Trophoblast cell (in vitro differentiated cells and primary cell): Measurements from ENCODE around the gene CHCHD6.
A peak's percentile ranks its signal among the peaks of the same experiment; 100 is the strongest.

Experiments
- DNase-seq, 2 donors: peaks; one replicate each; pipeline ENCODE4 v3.0.0-alpha.2; 2016
- H2AFZ ChIP-seq: 2 replicates; pipeline ENCODE4 v1.6.1; 2013; ENCODE audit warnings: low read length, moderate library complexity, mild to moderate bottlenecking; ENCODE audit not compliant: insufficient read depth, poor library complexity
- H2AK5ac ChIP-seq: 2 replicates; pipeline ENCODE4 v1.6.1; 2013; ENCODE audit warnings: mild to moderate bottlenecking, low read length
- H2BK120ac ChIP-seq: 2 replicates; pipeline ENCODE4 v1.6.1; 2013; ENCODE audit warnings: low read length, mild to moderate bottlenecking, moderate library complexity; ENCODE audit not compliant: insufficient read depth, poor library complexity
- H2BK12ac ChIP-seq: 2 replicates; pipeline ENCODE4 v1.6.1; 2013; ENCODE audit warnings: mild to moderate bottlenecking, low read length, moderate library complexity
- H2BK5ac ChIP-seq: 2 replicates; pipeline ENCODE4 v1.6.1; 2013; ENCODE audit warnings: low read length, low read depth, moderate library complexity, mild to moderate bottlenecking; ENCODE audit not compliant: poor library complexity
- H3K14ac ChIP-seq: 2 replicates; pipeline ENCODE4 v1.6.1; 2013; ENCODE audit warnings: mild to moderate bottlenecking, low read length
- H3K18ac ChIP-seq: 2 replicates; pipeline ENCODE4 v1.6.1; 2013; ENCODE audit warnings: mild to moderate bottlenecking, low read length
- H3K23ac ChIP-seq: 2 replicates; pipeline ENCODE4 v1.6.1; 2013; ENCODE audit warnings: low read length
- H3K27ac ChIP-seq: 2 replicates; pipeline ENCODE4 v1.5.1; 2013; ENCODE audit warnings: low read depth, mild to moderate bottlenecking, inconsistent platforms, low read length, moderate library complexity
- H3K27me3 ChIP-seq: 2 replicates; pipeline ENCODE4 v1.6.1; 2013; ENCODE audit warnings: inconsistent platforms, mild to moderate bottlenecking, low read length, moderate library complexity; ENCODE audit not compliant: insufficient read depth
- H3K36me3 ChIP-seq, 2 experiments: 1 replicate in 1 of 2; 2 replicates in 1 of 2; pipeline ENCODE4 v1.6.1; 2013; ENCODE audit warnings: low read length in 2 of 2, mild to moderate bottlenecking in 2 of 2, moderate library complexity in 1 of 2; ENCODE audit not compliant: insufficient read depth in 2 of 2, control insufficient read depth in 1 of 2
- H3K4ac ChIP-seq: 2 replicates; pipeline ENCODE4 v1.6.1; 2013; ENCODE audit warnings: low read depth, mild to moderate bottlenecking, low read length, moderate library complexity
- H3K4me1 ChIP-seq, 2 experiments: 1 replicate in 1 of 2; 2 replicates in 1 of 2; pipeline ENCODE4 v1.6.1; 2013; ENCODE audit warnings: low read length in 2 of 2, mild to moderate bottlenecking in 2 of 2, moderate library complexity in 1 of 2; ENCODE audit not compliant: insufficient read depth in 2 of 2, control insufficient read depth in 1 of 2
- H3K4me2 ChIP-seq: 2 replicates; pipeline ENCODE4 v1.6.1; 2013; ENCODE audit warnings: inconsistent platforms, mild to moderate bottlenecking, low read length, moderate library complexity
- H3K4me3 ChIP-seq: 2 replicates; pipeline ENCODE4 v1.5.1; 2013; ENCODE audit warnings: mild to moderate bottlenecking, low read depth, low read length, inconsistent platforms
- H3K79me1 ChIP-seq: one replicate; pipeline ENCODE4 v1.6.1; 2013; ENCODE audit warnings: low read length
- H3K79me2 ChIP-seq: 2 replicates; pipeline ENCODE4 v1.6.1; 2013; ENCODE audit warnings: low read length, mild to moderate bottlenecking; ENCODE audit not compliant: control insufficient read depth, insufficient read depth, poor library complexity
- H3K9ac ChIP-seq: 2 replicates; pipeline ENCODE4 v1.6.1; 2013; ENCODE audit warnings: mild to moderate bottlenecking, low read length
- H3K9me3 ChIP-seq: 2 replicates; pipeline ENCODE4 v1.6.1; 2013; ENCODE audit warnings: low read depth, mild to moderate bottlenecking, control low read depth, inconsistent platforms, low read length; ENCODE audit not compliant: insufficient read depth
- H4K12ac ChIP-seq: 2 replicates; pipeline ENCODE4 v1.6.1; 2013; ENCODE audit warnings: low read depth, mild to moderate bottlenecking, low read length, moderate library complexity
- H4K8ac ChIP-seq: 2 replicates; pipeline ENCODE4 v1.6.1; 2013; ENCODE audit warnings: low read depth, mild to moderate bottlenecking, low read length, moderate library complexity
- H4K91ac ChIP-seq: one replicate; pipeline ENCODE4 v1.6.1; 2013; ENCODE audit warnings: low read depth, mild to moderate bottlenecking, low read length, moderate library complexity
- WGBS: extraction: QIAGEN DNeasy Blood & Tissue Kit; methylation state at CpG from one replicate; pipeline ENCODE4 v1.1.7; 2013; ENCODE audit warnings: missing lambda C conversion rate; ENCODE audit not compliant: insufficient read length, insufficient coverage; ENCODE audit errors: extremely low coverage; 5-methylcytosine and 5-hydroxymethylcytosine counted together

Gene CHCHD6

GRCh38 chr3:126872701-126873342 lies 168.8 kb downstream of the CHCHD6 start:
- H3K9me3 ChIP-seq = no peaks in the 10 kb centered on the region

DNA sequence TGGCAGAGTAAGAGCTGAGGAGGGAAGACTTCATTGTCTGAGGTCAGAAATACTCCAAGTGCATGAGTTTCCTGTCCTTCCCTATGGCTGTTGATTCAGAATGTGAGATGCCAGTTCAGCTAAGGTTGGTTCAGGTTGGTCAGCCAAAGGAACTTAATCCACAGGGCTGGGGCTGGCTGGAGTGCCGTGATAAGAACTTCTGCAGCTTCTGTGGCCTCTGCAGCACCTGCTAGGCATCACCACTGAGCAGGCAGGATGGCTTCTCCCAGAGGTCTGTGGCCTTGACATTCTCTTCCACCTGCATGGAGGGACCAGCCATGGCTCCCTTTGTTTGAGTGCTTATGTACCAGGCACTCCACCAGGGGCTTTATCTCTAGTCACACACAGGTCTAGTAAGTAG lies 169.4 kb downstream of the CHCHD6 start:
- no peak overlapping the region for H3K9ac ChIP-seq
- H4K91ac ChIP-seq = no peak overlapping the region
- no peak overlapping the region for H3K27ac ChIP-seq
- no peak overlapping the region for H2BK12ac ChIP-seq
- no peaks in the 10 kb centered on the region for H3K27me3 ChIP-seq
- peaks cover 0 to 3% of the 10 kb centered on the region in 2 experiments for H3K4me1 ChIP-seq
- H3K4me2 ChIP-seq = no peak overlapping the region
- DNase-seq = no peak
- no peaks in the 10 kb centered on the region for H3K36me3 ChIP-seq
- no CpG with 5 or more reads among the region's 1 CpG for WGBS
- H2BK120ac ChIP-seq = no peak overlapping the region
- H2BK5ac ChIP-seq = no peak overlapping the region
- no peak overlapping the region for H3K14ac ChIP-seq
- H3K79me2 ChIP-seq = no peaks in the 10 kb centered on the region
- no peak overlapping the region for H2AK5ac ChIP-seq
- no peaks in the 10 kb centered on the region for H3K79me1 ChIP-seq
- no peaks in the 10 kb centered on the region for H3K9me3 ChIP-seq
- no peak overlapping the region for H3K4me3 ChIP-seq
- H2AFZ ChIP-seq = no peak overlapping the region
- H3K23ac ChIP-seq = no peak overlapping the region
- no peak overlapping the region for H4K8ac ChIP-seq
- H3K18ac ChIP-seq = no peak overlapping the region
- H4K12ac ChIP-seq = no peak overlapping the region
- no peak overlapping the region for H3K4ac ChIP-seq

More at GRCh38 chr3:126872701-126873342, 168.8 kb downstream of the CHCHD6 start:
- Histone ChIP-seq H2BK5ac (no peak overlapping the region), H3K18ac (no peak overlapping the region), H4K8ac (no peak overlapping the region), H3K36me3 (no peaks in the 10 kb centered on the region), H3K4me3 (no peak overlapping the region), H2BK12ac (no peak overlapping the region), H3K4me2 (no peak overlapping the region), H4K91ac (no peak overlapping the region), H2BK120ac (no peak overlapping the region), H3K4me1 (peaks cover 0 to 3% of the 10 kb centered on the region in 2 experiments), H3K14ac (no peak overlapping the region), H3K27me3 (no peaks in the 10 kb centered on the region), H3K23ac (no peak overlapping the region), H2AFZ (no peak overlapping the region), H3K4ac (no peak overlapping the region), H3K79me1 (no peaks in the 10 kb centered on the region), H3K9ac (no peak overlapping the region), H2AK5ac (no peak overlapping the region), H3K79me2 (no peaks in the 10 kb centered on the region), H4K12ac (no peak overlapping the region), H3K27ac (no peak overlapping the region)
- WGBS = no CpG with 5 or more reads among the region's 10 CpGs
- DNase-seq = no peak

DNA sequence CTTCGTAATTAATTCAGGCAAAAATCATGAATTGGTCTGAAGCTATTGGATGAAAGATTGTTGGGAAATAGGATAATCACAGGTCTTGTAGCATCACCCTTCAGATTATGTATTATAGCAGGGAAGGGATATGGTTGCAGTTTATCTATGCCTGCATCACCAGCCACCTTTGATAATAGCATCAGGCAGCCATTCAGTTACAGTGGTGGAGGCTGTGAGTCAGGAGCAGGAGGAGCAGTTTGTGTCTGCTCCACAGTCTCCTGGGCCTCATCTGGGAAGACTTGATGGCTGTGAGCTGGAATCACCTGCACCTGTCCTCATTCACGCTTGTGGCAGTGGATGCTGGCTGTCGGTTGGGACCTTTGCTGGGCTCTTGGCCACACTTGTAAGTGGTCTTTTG lies 174.6 kb downstream of the CHCHD6 start:
- no peak overlapping the region for H2AFZ ChIP-seq
- H3K4me3 ChIP-seq = no peak overlapping the region
- no peak overlapping the region for H4K8ac ChIP-seq
- no peak overlapping the region for H2BK120ac ChIP-seq
- H3K9ac ChIP-seq = no peak overlapping the region
- WGBS = no CpG with 5 or more reads among the region's 3 CpGs
- no peaks in the 10 kb centered on the region for H3K9me3 ChIP-seq
- H3K4me2 ChIP-seq = no peak overlapping the region
- H3K79me1 ChIP-seq = no peaks in the 10 kb centered on the region
- no peak overlapping the region for H3K18ac ChIP-seq
- no peak overlapping the region for H4K12ac ChIP-seq
- no peak overlapping the region for H4K91ac ChIP-seq
- no peak overlapping the region for H2BK12ac ChIP-seq
- H3K27ac ChIP-seq = no peak overlapping the region
- H3K23ac ChIP-seq = no peak overlapping the region
- no peak overlapping the region for H2BK5ac ChIP-seq
- H3K36me3 ChIP-seq = no peaks in the 10 kb centered on the region
- peaks cover 5 to 8% of the 10 kb centered on the region in 2 experiments for H3K4me1 ChIP-seq
- no peaks in the 10 kb centered on the region for H3K79me2 ChIP-seq
- DNase-seq = no peak
- H3K4ac ChIP-seq = no peak overlapping the region
- no peak overlapping the region for H3K14ac ChIP-seq
- no peaks in the 10 kb centered on the region for H3K27me3 ChIP-seq
- no peak overlapping the region for H2AK5ac ChIP-seq

DNA sequence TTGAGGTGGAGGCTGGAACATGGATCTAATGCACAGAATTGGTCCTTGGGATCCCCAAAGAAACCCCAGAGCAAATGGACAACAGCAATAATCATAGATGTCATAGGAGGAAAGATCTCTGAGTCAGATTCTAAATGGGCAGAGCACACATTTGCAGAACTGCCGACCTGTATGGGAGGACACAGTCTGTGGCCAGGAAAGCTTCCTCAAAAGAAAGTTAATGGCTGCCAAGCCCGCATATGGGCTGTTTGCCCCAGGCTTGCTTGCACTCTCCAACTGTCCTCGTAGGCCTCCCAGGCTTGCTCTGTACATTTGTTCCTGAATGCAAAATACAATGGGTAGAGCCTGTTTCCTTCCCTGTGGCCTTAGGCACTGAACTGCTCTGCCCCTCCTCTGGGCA lies 176.9 kb downstream of the CHCHD6 start:
- no peak overlapping the region for H3K14ac ChIP-seq
- H3K9ac ChIP-seq = no peak overlapping the region
- H4K12ac ChIP-seq = no peak overlapping the region
- H2BK5ac ChIP-seq = no peak overlapping the region
- H3K4me1 ChIP-seq = peaks cover 5 to 8% of the 10 kb centered on the region in 2 experiments
- H3K36me3 ChIP-seq = no peaks in the 10 kb centered on the region
- H3K79me2 ChIP-seq = no peaks in the 10 kb centered on the region
- H2AFZ ChIP-seq = no peak overlapping the region
- peak overlapping the region; percentile 15 for H3K4me3 ChIP-seq
- WGBS = no CpG with 5 or more reads among the region's 3 CpGs
- peak; percentile 88 to 89 for DNase-seq
- no peak overlapping the region for H2BK12ac ChIP-seq
- no peaks in the 10 kb centered on the region for H3K27me3 ChIP-seq
- no peak overlapping the region for H3K23ac ChIP-seq
- H3K4me2 ChIP-seq = no peak overlapping the region
- H4K8ac ChIP-seq = no peak overlapping the region
- H3K4ac ChIP-seq = no peak overlapping the region
- no peaks in the 10 kb centered on the region for H3K9me3 ChIP-seq
- H3K79me1 ChIP-seq = no peaks in the 10 kb centered on the region
- no peak overlapping the region for H2AK5ac ChIP-seq
- no peak overlapping the region for H3K18ac ChIP-seq
- H3K27ac ChIP-seq = no peak overlapping the region
- H2BK120ac ChIP-seq = no peak overlapping the region
- no peak overlapping the region for H4K91ac ChIP-seq
